ENCODE measurements around the gene KRTAP2-3. TPM values are rescaled to one million over a fixed set of nuclear protein-coding genes. Genes with fewer than 3 reads are reported as not detected.
"Not testable (repeated sequence)": the region's sequence is repeated elsewhere in the genome, so short reads cannot be mapped to it uniquely, and the experiment has no call there.

KRTAP2-3 gene
- total RNA-seq, 2 experiments from 2014 or later, result not detected

DNA sequence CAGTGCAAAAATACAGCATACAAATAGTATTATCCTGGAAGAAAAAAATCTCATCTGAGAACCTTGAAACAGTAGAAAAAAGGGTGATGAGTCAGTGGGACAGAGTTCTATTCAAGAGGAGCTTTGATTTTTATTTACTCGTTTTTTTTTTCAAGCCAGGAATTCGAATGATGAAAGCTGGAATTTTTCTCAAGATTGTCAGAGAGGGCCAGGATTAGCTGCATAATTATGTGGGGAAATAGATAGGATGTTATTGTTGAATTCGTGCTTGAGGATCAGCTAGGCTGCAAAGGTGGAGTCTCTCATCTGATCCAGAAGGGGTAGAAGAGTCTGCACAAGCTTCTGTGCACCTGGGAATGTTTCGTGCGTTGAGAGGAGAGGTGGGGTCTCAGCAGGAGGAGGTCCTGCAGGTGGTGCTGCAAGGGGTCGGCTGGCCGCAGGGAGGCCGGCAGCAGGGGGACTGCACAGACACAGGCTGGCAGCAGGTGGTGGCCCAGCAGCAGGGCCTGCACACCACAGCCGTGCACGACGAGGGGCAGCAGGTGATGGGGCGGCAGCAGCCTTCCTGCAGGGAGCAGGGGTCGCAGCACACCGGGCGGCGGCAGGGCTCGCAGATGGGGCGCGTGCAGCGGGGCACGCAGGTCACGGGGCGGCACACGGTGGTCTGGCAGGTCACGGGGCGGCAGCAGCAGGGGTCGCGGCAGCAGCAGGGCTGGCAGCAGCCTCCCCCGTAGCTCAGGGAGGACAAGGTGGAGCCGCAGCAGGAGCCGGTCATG is 450 bp downstream of the KRTAP2-3 start:
- POLR2A ChIA-PET; H3K4me1 Mint-ChIP-seq; DNase-seq; H3K36me3 Mint-ChIP-seq; H3K27ac Mint-ChIP-seq; H3K4me3 Mint-ChIP-seq; ATAC-seq (ENCODE audit: low read depth); H3K9me3 Mint-ChIP-seq: not testable (repeated sequence)
- peaks cover 28% of the 10 kb centered on the region for H3K27me3 Mint-ChIP-seq

GRCh38 chr17:41058741-41059140 is 1.2 kb downstream of the KRTAP2-3 start:
- DNase-seq (no peak), ATAC-seq (ENCODE audit: low read depth) (no peak)
- peaks cover 30% of the 10 kb centered on the region for H3K27me3 Mint-ChIP-seq
- POLR2A ChIA-PET, result no interaction called here
- no peaks in the 10 kb centered on the region for H3K4me1 Mint-ChIP-seq
- H3K9me3 Mint-ChIP-seq, result no peaks in the 10 kb centered on the region
- H3K36me3 Mint-ChIP-seq, result no peaks in the 10 kb centered on the region
- H3K4me3 Mint-ChIP-seq, result no peak overlapping the region
- H3K27ac Mint-ChIP-seq, result no peak overlapping the region

DNA sequence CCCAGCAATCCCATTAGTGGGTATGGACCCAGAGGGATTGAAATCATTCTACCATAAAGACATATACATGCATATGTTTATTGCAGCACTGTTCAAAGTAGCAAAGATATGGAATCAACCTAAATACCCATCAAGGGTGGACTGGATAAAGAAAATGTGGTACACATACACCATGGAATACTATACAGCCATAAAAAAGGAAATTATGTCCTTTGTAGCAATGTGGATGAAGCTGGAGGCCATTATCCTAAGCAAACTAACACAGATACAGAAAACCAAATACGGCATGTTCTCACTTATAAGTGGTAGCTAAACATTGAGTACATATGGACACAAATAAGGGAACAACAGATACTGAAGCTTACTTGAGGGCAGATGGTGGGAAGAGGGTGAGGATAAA is 2.4 kb downstream of the KRTAP2-3 start:
- no peaks in the 10 kb centered on the region for H3K4me1 Mint-ChIP-seq
- peaks cover 30% of the 10 kb centered on the region for H3K27me3 Mint-ChIP-seq
- no peak overlapping the region for H3K27ac Mint-ChIP-seq
- H3K36me3 Mint-ChIP-seq, result no peaks in the 10 kb centered on the region
- DNase-seq (no peak), ATAC-seq (ENCODE audit: low read depth) (no peak)
- H3K4me3 Mint-ChIP-seq, result no peak overlapping the region
- H3K9me3 Mint-ChIP-seq, result no peaks in the 10 kb centered on the region
- POLR2A ChIA-PET, result no interaction called here

DNA sequence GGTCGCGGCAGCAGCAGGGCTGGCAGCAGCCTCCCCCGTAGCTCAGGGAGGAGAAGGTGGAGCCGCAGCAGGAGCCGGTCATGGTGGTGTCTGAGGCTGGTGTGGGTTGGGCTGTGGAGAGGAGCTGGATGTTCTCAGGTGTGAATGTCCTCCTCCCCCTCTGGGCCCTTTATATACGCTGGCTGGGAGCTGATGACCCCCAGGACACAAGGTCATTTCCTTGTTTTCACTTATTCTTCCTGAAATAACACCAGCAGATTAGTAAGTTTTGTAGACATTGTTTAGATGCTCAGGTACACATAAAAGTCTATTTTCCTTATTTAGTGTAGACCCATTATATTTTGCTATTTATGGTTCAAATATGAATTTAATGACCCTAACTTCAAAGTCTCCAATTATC is 4.8 kb downstream of the KRTAP2-3 start, which contains the start of gene KRTAP2-2:
Gene KRTAP2-2 (minus strand): TSS at position 101 of the 400 bp plus-strand sequence. CDS start 19 bp downstream, at position 82.
- not testable (repeated sequence) for H3K36me3 Mint-ChIP-seq, H3K27ac Mint-ChIP-seq, H3K9me3 Mint-ChIP-seq

DNA sequence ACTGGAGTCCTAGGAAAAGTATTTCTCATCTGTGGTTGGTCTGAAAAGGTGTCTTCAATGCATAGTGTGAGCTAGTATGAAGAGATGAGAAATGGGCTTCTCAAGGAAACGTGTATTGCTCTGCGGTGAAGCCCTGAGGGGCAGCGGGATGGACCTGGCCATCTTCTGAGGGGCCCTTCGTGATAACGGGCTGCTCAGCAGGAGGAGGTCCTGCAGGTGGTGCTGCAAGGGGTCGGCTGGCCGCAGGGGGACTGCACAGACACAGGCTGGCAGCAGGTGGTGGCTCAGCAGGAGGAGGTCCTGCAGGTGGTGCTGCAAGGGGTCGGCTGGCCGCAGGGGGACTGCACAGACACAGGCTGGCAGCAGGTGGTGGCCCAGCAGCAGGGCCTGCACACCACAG is 5.4 kb downstream of the KRTAP2-3 start:
- H3K9me3 Mint-ChIP-seq; H3K27ac Mint-ChIP-seq; H3K4me3 Mint-ChIP-seq; POLR2A ChIA-PET; H3K36me3 Mint-ChIP-seq; DNase-seq; ATAC-seq (ENCODE audit: low read depth); H3K4me1 Mint-ChIP-seq: not testable (repeated sequence)
- H3K27me3 Mint-ChIP-seq, result peaks cover 15% of the 10 kb centered on the region

More for the DNA sequence above, 4.8 kb downstream of the KRTAP2-3 start, which contains the start of gene KRTAP2-2:
- H3K4me3 Mint-ChIP-seq; ATAC-seq (ENCODE audit: low read depth); DNase-seq; POLR2A ChIA-PET; H3K4me1 Mint-ChIP-seq: not testable (repeated sequence)
- H3K27me3 Mint-ChIP-seq, result peaks cover 18% of the 10 kb centered on the region

DNA sequence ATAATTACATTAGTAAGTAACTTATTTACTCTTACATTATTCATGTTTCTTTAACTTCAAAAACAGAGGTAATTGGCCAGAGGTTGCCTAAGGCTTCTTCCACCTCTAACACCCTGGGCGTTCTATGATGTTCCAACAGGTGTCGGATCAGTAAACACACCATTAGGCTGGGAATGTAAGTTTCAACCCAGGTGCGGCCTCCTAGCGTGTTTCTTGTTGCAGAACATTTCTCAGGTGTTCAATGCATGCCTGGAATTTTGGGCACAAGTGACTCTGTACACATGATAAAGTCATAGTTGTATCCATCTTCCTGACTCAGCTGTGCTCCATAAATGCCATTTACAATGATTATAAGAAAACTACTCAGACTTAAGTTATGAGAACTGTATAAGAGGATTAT is 5.9 kb downstream of the KRTAP2-3 start:
- no peak for DNase-seq
- no peaks in the 10 kb centered on the region for H3K9me3 Mint-ChIP-seq

GRCh38 chr17:41052566-41052965 is 7.3 kb downstream of the KRTAP2-3 start:
- peaks cover 2% of the 10 kb centered on the region for H3K27me3 Mint-ChIP-seq
- DNase-seq (no peak), ATAC-seq (ENCODE audit: low read depth) (no peak)
- no peaks in the 10 kb centered on the region for H3K4me1 Mint-ChIP-seq
- H3K36me3 Mint-ChIP-seq, result no peaks in the 10 kb centered on the region
- H3K9me3 Mint-ChIP-seq, result no peaks in the 10 kb centered on the region
- POLR2A ChIA-PET, result no interaction called here
- H3K4me3 Mint-ChIP-seq, result no peak overlapping the region
- no peak overlapping the region for H3K27ac Mint-ChIP-seq

More for the DNA sequence above, 5.9 kb downstream of the KRTAP2-3 start:
- H3K27me3 Mint-ChIP-seq, result peaks cover 11% of the 10 kb centered on the region
- POLR2A ChIA-PET, result no interaction called here
- no peaks in the 10 kb centered on the region for H3K4me1 Mint-ChIP-seq
- H3K4me3 Mint-ChIP-seq, result no peak overlapping the region
- H3K36me3 Mint-ChIP-seq, result no peaks in the 10 kb centered on the region
- H3K27ac Mint-ChIP-seq, result no peak overlapping the region
- no peak for ATAC-seq (ENCODE audit: low read depth)

DNA sequence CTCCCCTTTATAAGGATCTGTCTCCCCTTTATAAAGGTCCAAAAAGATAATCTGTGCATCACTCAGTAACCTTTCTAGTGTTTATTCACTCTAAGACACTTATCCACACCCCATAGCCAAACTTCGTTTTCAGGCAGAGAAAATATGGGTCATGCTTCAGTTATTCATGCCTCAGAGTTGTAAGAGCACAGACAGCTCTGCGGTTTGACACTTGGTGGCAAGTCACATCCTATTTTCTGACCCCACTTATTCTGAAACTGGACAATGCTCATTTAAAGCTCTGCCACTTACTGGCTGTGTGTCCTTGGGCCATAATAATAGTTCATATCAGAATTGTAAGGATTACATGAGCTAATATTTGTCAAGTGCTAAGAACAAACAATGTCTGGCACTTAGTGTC is 10.8 kb downstream of the KRTAP2-3 start:
- Mint-ChIP-seq H3K4me1 (no peaks in the 10 kb centered on the region), H3K9me3 (no peaks in the 10 kb centered on the region), H3K36me3 (no peaks in the 10 kb centered on the region), H3K27me3 (peaks cover 5% of the 10 kb centered on the region), H3K27ac (no peak overlapping the region), H3K4me3 (no peak overlapping the region)
- ATAC-seq (ENCODE audit: low read depth) (no peak), DNase-seq (no peak)
- POLR2A ChIA-PET, result no interaction called here

- Mint-ChIP-seq H3K27me3 (peaks cover 5% of the 10 kb centered on the region), H3K4me3 (no peak overlapping the region), H3K27ac (no peak overlapping the region), H3K4me1 (no peaks in the 10 kb centered on the region), H3K9me3 (peaks cover under 1% of the 10 kb centered on the region), H3K36me3 (no peaks in the 10 kb centered on the region)
- no peak for ATAC-seq (ENCODE audit: low read depth)
- DNase-seq, result no peak
- POLR2A ChIA-PET, result no interaction called here
These were observed 11.5 kb downstream of the KRTAP2-3 start for GRCh38 chr17:41048441-41048840.

- H3K27me3 Mint-ChIP-seq; H3K27ac Mint-ChIP-seq; POLR2A ChIA-PET; H3K4me3 Mint-ChIP-seq; H3K36me3 Mint-ChIP-seq; DNase-seq; H3K4me1 Mint-ChIP-seq; ATAC-seq (ENCODE audit: low read depth); H3K9me3 Mint-ChIP-seq: not testable (repeated sequence)
These were observed 13.0 kb downstream of the KRTAP2-3 start, which contains the start of gene KRTAP2-1 for GRCh38 chr17:41046735-41047465. Gene KRTAP2-1 (minus strand): TSS chr17:41047316. CDS start chr17:41047267, 49 bp downstream.

DNA sequence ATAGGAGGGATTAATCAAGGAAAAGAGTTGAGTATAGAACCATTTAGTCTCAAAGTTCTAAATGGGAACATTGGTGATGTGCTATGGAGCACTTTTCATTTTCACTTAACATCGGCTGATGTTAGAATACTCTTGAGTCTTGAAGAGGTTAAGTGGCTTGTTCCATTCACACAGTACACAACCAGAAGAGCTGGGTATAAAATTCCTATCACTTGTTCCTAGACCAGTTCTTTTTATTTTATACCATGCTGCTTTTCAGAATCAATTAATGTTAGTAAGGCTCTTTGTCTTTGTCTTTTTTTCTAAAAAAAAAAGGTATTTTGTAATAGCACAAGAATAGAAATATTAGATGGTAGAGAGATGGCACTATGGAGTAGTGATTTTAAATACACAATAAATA is 17.0 kb downstream of the KRTAP2-3 start:
- DNase-seq (no peak), ATAC-seq (ENCODE audit: low read depth) (no peak)
- POLR2A ChIA-PET, result no interaction called here
- no peaks in the 10 kb centered on the region for H3K36me3 Mint-ChIP-seq
- peaks cover 7% of the 10 kb centered on the region for H3K9me3 Mint-ChIP-seq
- no peak overlapping the region for H3K4me3 Mint-ChIP-seq
- H3K27ac Mint-ChIP-seq, result no peak overlapping the region
- H3K27me3 Mint-ChIP-seq, result peaks cover 9% of the 10 kb centered on the region
- no peaks in the 10 kb centered on the region for H3K4me1 Mint-ChIP-seq

DNA sequence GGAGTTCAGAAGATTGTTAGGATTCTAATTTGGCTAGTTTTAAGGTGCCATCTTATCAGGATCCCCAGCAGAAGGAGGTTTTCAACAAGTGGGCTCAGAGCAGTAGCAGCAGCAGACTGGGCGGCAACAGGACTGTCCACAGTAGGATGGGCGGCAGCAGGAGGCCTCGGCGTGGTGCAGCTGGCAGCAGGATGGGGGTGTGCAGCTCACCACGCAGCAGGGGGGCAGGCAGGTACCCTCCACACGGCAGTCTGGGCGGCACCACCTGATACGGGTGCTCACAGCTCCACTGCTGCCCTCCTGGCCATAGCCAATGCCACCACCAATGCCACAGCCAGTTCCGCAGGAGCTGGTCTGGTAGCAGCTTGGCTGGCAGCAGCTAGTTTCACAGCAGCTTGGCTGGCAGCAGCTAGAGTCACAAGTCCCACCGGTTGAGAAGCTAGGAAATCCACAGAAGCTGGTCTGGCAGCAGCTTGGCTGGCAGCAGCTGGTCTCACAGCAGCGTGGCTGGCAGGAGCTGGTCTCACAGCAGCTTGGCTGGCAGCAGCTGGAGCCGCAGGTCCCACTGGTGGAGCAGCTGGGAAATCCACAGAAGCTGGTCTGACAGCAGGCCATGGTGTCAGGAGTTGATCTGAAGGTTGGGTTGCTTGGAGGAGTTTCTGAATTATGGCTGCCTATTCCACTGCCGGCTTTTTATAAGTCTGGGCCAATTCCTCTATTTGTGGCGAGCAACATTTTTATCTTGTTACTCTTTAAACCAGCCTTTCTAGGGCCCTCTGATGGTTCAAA is 18.9 kb downstream of the KRTAP2-3 start, which contains the start of gene KRTAP1-1:
Gene KRTAP1-1 (minus strand): TSS at position 668 of the 789 bp plus-strand sequence. CDS start 53 bp downstream, at position 615.
- ATAC-seq (ENCODE audit: low read depth); H3K27ac Mint-ChIP-seq: not testable (repeated sequence)

DNA sequence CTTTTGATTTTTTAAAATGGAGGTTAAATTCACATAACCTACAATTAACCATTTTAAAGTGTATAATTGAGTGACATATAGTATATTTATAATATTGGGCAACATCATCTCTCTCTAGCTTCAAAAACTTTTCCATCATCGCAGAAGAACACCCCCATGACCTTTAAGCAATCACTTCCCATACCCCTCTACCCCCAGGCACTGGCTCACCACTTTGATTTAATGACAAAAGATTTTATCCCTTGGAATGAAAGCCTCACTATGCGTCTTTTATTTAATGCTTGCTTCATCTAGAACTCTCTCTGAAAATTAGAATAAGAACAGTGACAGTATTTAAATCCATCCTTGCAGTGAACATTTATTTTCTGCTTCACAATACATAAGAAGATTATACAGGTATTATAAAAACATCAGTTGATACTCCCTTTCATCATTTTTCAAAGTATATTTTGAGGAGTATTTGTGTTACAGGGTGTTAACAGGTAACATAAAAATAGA is 22.0 kb downstream of the KRTAP2-3 start:
- POLR2A ChIA-PET, result no interaction called here
- Mint-ChIP-seq H3K36me3 (no peaks in the 10 kb centered on the region), H3K4me3 (no peak overlapping the region), H3K4me1 (no peaks in the 10 kb centered on the region), H3K27me3 (peaks cover 11% of the 10 kb centered on the region), H3K27ac (no peak overlapping the region), H3K9me3 (peaks cover 6% of the 10 kb centered on the region)
- no peak for DNase-seq
- ATAC-seq (ENCODE audit: low read depth), result no peak

More for the DNA sequence above, 18.9 kb downstream of the KRTAP2-3 start, which contains the start of gene KRTAP1-1:
- H3K36me3 Mint-ChIP-seq, H3K4me1 Mint-ChIP-seq, DNase-seq, H3K4me3 Mint-ChIP-seq, POLR2A ChIA-PET, H3K9me3 Mint-ChIP-seq: not testable (repeated sequence)
- peaks cover 12% of the 10 kb centered on the region for H3K27me3 Mint-ChIP-seq
